Measurements from ENCODE around the gene E2F7. TPM values are rescaled to one million over a fixed set of nuclear protein-coding genes. Genes with fewer than 3 reads are reported as not detected.

Gene E2F7
- total RNA-seq, 1 donor from 2014 or later: 16.9 TPM

Other genes with a start within 250 kb of the E2F7 start
- gene CSRP2, start 186.6 kb downstream of the E2F7 start, total RNA-seq: 0.36 and 0.96 TPM in 2 replicates

All from activated T-helper 1 cell treated with anti-CD3 and anti-CD28 coated beads, Interleukin-12 subunit alpha, Interleukin-12 subunit beta, Interleukin-2, Interleukin-4 antibody, amounts not matched to agents 30 ng/mL and 10 ng/mL and 1 ng/mL, durations not matched to agents 14 hours and 24 hours and 36 hours (primary cell).